ENCODE results near the gene GSK3B.
"Not testable (repeated sequence)": the region's sequence is repeated elsewhere in the genome, so short reads cannot be mapped to it uniquely, and the experiment has no call there.

Gene GSK3B

GRCh38 chr3:119924111-119925094 is 169.8 kb downstream of the GSK3B start:
- DNase-seq = no peak

DNA sequence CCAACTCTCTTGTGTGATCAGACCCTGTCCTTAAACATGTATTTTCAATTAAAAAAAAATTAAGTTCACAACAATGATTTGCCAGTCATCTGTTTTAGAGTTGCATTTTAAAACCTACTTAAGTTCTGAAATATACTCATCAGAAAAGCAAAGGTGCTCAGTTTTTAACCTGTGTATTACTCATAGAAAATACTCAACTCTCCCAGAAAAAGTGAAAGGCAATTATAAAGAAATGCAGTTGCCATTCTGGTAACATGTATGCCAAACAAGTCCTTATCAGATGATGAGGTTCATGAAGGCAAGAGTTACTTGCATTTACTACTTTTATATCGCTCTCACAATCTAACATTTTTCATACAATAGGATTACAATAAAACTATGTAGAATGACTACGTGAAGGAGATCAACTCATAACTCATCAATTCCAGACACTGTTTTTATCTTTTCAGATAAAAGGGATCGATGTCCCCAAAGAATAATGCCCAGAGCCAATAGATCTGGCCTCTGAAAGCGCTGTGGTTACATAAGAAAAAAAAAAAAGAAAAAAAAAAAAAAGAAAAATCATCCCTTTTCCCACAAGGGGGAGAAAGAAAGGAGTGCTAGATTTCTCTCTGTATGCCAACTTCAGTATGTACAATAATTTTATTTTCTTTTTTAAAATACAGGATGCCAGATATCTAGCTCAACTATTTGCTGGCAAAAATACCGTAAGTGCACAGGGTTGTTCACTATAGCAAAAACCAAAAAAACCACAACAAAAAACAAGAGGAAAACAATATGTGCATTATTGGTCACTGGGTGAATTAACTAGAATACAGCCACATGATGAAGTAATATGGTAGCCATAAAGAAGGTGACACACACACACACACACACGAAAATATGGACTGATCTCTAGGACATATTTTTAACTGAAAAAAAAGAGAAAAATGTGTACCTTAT is 175.0 kb downstream of the GSK3B start:
- DNase-seq = no peak

DNA sequence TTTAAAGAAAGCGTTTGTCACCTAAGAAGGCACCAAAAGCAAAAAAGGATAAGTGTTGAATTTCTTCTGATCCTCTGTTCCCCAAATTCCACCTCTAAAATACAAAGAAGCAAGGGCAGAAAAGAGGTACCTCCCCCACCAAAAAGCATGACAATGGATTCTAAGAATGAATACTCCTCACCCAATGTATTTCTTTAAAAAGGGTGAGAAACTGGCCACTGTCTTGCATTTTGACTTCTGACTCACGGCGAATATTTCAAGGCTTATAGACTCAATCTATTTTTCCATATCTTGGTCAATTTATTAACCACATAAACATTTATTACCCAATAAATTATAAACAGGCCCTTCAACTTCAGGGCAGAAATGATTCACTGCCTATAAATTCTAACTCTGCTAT is 181.2 kb downstream of the GSK3B start:
- DNase-seq = no peak

GRCh38 chr3:119912220-119912619 is 182.0 kb downstream of the GSK3B start:
- DNase-seq = no peak

DNA sequence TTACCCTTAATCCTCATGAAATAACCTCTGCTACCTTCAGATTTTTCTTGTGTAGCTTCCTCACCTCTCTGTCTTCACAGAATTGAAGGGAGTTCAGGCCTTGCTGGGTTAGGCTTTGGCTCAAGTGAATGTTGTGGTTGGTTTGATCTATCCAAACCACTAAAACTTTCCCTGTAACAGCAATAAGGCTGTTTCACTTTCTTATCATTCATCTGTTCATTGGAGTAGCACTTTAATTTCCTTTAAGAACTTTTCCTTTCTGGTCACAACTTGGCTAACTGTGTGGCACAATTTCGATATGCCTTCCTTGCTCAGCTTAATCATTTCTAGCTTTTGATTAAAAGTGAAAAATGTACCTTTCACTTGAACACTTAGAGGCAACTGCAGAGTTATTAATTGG is 182.5 kb downstream of the GSK3B start:
- DNase-seq = no peak

DNA sequence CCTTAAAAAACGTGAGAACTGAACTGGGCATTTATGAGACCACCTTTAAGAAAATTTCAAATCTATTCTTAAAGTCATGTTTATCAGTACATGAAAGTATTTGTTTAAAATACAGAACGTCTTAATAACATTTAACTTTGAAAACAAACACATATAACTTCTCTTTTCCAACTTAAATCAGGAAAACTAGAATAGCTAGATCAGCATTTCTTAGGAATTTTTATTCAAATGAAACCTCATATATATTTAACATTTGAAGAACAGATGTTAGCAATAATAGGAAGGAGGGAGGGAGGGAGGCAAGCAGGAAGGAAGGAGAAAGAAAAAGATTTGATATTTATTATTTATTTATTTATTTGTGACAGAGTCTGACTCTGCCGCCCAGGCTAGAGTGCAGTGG is 192.2 kb downstream of the GSK3B start:
- DNase-seq = no peak

GRCh38 chr3:119901148-119901547 is 193.1 kb downstream of the GSK3B start:
- DNase-seq = no peak

DNA sequence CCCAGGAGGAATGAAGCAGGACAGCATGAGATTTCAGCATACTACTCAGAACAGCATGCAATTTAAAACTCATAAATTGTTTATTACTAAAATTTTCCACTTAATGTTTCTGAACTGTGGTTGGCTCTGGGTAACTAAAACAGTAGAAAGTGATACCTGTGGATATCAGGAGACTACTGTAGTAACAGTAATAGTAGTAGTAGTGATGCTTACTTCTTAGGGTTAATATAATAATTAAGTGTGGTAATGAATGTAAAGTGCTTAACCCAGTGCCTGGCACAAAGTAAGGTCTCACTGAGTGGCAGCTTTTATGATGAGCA is 195.1 kb downstream of the GSK3B start:
- DNase-seq = no peak

GRCh38 chr3:119898478-119899191 is 195.6 kb downstream of the GSK3B start:
- DNase-seq = no peak

- no peak for DNase-seq
Observed at GRCh38 chr3:119894195-119894594, 200.1 kb downstream of the GSK3B start.

DNA sequence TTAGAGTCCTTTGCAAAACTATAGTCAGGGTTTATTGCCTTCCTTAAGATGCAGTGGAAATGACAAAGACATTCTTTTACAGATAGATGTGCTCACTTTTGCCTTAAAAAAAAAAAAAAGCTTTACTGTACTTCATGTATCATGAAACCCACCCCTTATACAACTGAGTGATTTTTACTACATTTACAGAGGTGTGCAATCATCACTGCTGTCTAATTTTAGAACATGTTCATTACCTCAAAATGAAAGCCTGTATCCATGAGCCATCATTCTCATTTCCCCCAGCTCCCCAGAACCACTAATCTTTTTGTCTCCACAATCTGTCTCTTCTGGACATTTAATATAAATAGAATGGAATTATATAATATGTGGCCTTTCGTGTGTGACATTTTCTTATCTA is 200.5 kb downstream of the GSK3B start:
- no peak for DNase-seq

DNA sequence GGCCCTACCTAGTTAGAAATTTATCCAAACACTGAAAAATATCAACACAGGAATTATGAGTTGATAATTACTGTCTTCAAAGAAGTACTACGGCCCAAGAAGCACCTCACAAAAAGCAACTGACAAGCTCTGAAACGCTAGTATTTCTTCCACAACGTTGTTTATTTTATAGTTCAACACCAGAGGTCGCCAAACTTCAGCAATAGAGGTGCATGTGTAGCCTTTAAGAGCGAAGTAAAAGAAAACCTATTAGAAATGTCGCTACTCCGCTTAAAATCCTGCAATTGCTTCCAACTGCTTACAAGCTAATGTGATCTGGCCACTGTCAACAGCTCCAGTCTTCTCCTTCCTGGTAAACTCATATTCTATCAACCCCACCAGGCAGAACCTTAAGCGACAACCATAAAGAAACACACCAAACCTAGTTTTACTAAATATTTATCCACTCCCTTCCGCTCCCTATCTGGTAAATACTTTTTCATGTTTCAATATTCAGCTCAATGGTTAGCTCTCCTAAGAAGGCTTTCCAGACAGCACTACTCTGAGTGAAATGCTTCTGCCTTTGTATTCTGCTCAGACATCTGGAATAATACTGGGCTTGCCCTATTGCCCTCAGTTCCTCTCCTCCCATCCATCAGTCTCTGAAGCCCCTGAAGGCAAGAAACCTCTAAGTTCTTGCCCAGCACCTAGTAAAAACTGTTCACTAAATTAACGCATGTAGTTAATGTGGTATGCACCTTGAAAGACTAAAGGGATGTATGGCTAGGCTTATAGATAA is 202.1 kb downstream of the GSK3B start:
- DNase-seq = peak; percentile 16

GRCh38 chr3:119888681-119889080 is 205.6 kb downstream of the GSK3B start:
- DNase-seq = not testable (repeated sequence)

- no peak for DNase-seq
Observed at GRCh38 chr3:119885746-119886530, 208.3 kb downstream of the GSK3B start.

DNA sequence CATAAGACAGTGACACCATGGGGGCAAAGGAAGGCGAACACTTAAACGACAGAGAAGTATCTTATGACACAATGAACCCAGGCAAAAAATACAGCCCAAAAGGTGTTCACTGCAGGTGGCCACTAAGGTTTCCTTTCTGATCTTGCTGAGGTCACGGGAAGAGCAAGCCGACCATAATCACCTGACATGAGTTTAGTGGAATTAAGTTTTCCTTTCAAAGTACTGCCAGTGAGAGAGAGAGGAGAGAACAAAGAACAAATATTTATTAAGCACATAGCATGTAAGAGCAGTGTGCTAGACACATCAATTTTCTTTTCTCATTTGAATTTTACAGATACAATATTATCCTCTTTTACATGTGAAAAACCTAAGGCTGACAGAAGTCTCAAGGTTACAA is 210.1 kb downstream of the GSK3B start:
- no peak for DNase-seq

GRCh38 chr3:119883461-119884160 is 210.6 kb downstream of the GSK3B start:
- DNase-seq = no peak

- DNase-seq = no peak
Observed at GRCh38 chr3:119880966-119881365, 213.3 kb downstream of the GSK3B start.

DNA sequence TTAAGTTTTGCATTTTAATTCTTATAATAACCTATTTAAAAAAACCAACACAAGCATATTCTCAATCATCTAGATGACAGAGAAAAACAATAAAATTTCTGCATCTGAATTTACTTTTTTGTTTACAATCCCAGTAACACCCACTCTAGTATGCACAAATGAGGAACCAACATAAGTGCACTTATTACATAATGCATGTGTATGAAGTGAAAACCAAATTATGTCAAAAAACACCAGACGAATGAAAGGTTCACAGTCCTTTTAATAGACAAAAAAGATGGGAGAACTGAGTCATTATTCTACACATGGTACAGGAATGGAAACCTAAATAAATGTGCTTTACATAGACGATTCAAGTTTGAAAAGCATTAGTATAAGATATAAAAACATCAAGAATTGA is 220.6 kb downstream of the GSK3B start:
- DNase-seq = no peak

- no peak for DNase-seq
Observed at GRCh38 chr3:119872773-119873172, 221.5 kb downstream of the GSK3B start.

DNA sequence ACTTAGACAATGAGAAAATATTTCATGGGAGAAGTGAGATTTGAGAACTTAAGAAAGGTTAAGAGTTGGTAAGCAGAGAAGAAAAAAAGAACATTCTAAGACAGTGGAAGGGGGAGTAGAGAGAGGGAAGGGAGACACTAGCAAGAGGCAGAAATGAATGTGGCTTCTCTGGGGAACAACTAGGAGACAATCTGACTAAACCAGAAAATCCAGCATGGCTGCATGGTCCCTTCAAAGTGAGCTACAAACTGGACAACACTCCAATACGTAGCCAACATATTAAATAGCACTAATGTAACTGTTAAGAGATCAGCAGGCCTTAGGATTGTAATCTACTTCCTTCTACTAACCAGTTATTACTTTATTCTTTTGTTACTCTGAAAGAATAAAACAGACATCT is 222.7 kb downstream of the GSK3B start:
- no peak for DNase-seq

- DNase-seq = no peak
Observed at GRCh38 chr3:119870512-119870911, 223.7 kb downstream of the GSK3B start.

All from activated CD8-positive, alpha-beta memory T cell treated with anti-CD3 and anti-CD28 coated beads, Interleukin-2, amount 50 U/mL, for 4 hours (primary cell).